H1 (cell line): ENCODE data around the gene SLC38A10. TPM values are rescaled to one million over a fixed set of nuclear protein-coding genes. Genes with fewer than 3 reads are reported as not detected.

ENCODE experiments used
- NANOG ChIP-seq: IDR thresholded peaks from 2 replicates; pipeline ENCODE4 v1.6.1; 2011; ENCODE audit warnings: low read length, low read depth, mild to moderate bottlenecking, inconsistent platforms; ENCODE audit not compliant: insufficient read depth, poor library complexity, severe bottlenecking
- SAP30 ChIP-seq: fragments of 300-600 bp; sonication (generic); IDR thresholded peaks from 2 replicates; pipeline ENCODE4 v1.7.1; 2012; ENCODE audit warnings: low read length, moderate library complexity, mild to moderate bottlenecking, inconsistent platforms; ENCODE audit not compliant: insufficient read depth, insufficient replicate concordance
- YY1 ChIP-seq: IDR thresholded peaks from 2 replicates; pipeline ENCODE4 v1.6.1; 2011; ENCODE audit warnings: low read depth, mild to moderate bottlenecking, low read length
- polyA plus RNA-seq, 7 experiments: library from polyadenylated mRNA; depleted of rRNA in 3 of 7; stranded (reverse) in 5 of 7; unstranded in 2 of 7; fragments of >200 nt in 5 of 7; fragments of 200-250 nt in 2 of 7; gene quantifications; 1 replicate in 5 of 7; 2 replicates in 1 of 7; 4 replicates in 1 of 7; pipeline versions ENCODE4 v1.2.1 to v1.2.3, GENCODE V29; 2011 to 2013; ENCODE audit warnings: missing spikeins in 2 of 7, mixed read lengths in 2 of 7
- total RNA-seq: library from RNA; stranded (reverse); fragmentation: NEBNext Ultra II Directional; extraction: Animal tissue kit (Norgen Biotek cat#: 25700); gene quantifications from 2 replicates; pipeline ENCODE4 v1.2.1, GENCODE V29; 2021

The SLC38A10 gene
- total and polyA plus RNA-seq, 2 of the 8 experiments (the other 6 are each of a cell fraction or from before 2014, with no cell fraction given) = 26.4 to 41.0 TPM

DNA sequence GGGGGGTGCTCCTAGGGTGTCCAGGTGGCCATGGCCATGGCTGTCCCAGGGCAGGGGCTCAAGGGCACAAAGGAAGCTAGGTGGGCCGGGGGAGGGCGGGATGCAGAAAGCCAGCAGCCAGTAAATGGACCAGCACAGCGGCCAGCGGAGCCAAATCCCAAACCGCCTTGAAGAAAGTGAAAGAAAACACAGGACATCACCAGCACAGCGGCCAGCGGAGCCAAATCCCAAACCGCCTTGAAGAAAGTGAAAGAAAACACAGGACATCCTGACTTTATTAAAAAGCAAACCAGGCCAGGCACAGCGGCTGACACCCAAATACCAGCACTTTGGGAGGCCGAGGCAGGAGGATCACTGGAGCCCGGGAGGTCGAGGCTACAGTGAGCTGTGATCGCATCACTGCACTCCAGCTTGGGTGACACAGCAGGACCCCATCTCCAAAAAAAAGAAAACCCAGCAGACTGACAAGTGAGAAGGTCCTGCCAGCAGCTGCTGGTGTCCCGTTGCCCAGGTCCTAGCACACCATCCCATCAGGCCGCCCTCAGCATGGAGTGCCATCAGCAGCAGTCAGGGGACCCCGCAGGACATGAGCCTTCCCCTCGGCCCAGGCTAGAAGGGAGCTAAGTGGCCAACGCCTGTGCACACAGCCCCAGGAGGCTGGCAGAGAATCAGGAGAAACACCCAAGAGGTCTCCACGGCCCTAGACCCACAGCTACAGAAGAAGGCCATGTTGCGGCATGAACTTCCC lies 17.0 kb downstream of the SLC38A10 start (continued):
- TF ChIP-seq NANOG = no peak
- no peak for TF ChIP-seq SAP30
- no peak for TF ChIP-seq YY1
- TF ChIP-seq, all 59 proteins: peak for 0
